HepG2 (cell line): Measurements from ENCODE around the gene PCGF2. TPM values are rescaled to one million over a fixed set of nuclear protein-coding genes. Genes with fewer than 3 reads are reported as not detected.

Experiments used
- KAT2B ChIP-seq: fragments of 150-350 bp; IDR thresholded peaks from 2 replicates; pipeline ENCODE4 v1.6.1; 2014; ENCODE audit warnings: low read depth, low read length, borderline replicate concordance
- RFXANK ChIP-seq: IDR thresholded peaks from 2 replicates; pipeline ENCODE4 v1.6.1; 2016
- TARDBP ChIP-seq: sonication (generic); formaldehyde crosslinking; IDR thresholded peaks from 2 replicates; pipeline ENCODE4 v1.8.0; 2022; ENCODE audit warnings: mild to moderate bottlenecking, missing genetic modification reagents
- ZIK1 ChIP-seq: sonication (generic); formaldehyde crosslinking; IDR thresholded peaks from 2 replicates; pipeline ENCODE4 v1.5.0; 2020; ENCODE audit warnings: mild to moderate bottlenecking, low read depth, missing genetic modification reagents, borderline replicate concordance
- ZKSCAN1 ChIP-seq: fragments of 150-350 bp; IDR thresholded peaks from 2 replicates; pipeline ENCODE4 v1.6.1; 2014; ENCODE audit warnings: low read length
- polyA plus RNA-seq, 8 experiments: library from polyadenylated mRNA; depleted of rRNA in 3 of 8; stranded (reverse) in 7 of 8; unstranded in 1 of 8; fragments of >200 nt; fragmentation: Illumina TruSeq in 4 of 8; extraction: Trizol in 4 of 8; gene quantifications; 2 replicates each; pipeline versions ENCODE4 v1.2.1 to v1.2.3, GENCODE V29; 2011 to 2016; ENCODE audit warnings: low read depth in 4 of 8, missing spikeins in 1 of 8, mixed read lengths in 1 of 8; ENCODE audit not compliant: insufficient read depth in 1 of 8
- total RNA-seq, 5 experiments: library from RNA; depleted of rRNA; stranded (reverse); fragments of >200 nt; fragmentation: Illumina TruSeq; extraction: Trizol; gene quantifications; 2 replicates each; pipeline ENCODE4 v1.2.3, GENCODE V29; 2016; ENCODE audit warnings: low read depth in 1 of 5
- TF ChIP-seq, protein P1 (sequence below), 2 experiments: IDR thresholded peaks; 2 replicates each; pipeline ENCODE4 v1.6.1; 2011 to 2012; ENCODE audit warnings: low read length in 2 of 2, borderline replicate concordance in 1 of 2, low read depth in 1 of 2, mild to moderate bottlenecking in 1 of 2, moderate library complexity in 1 of 2
- TF ChIP-seq, protein P2 (sequence below): sonication (generic); formaldehyde crosslinking; IDR thresholded peaks from 2 replicates; pipeline ENCODE4 v1.4.0; 2020; ENCODE audit warnings: missing genetic modification reagents, borderline replicate concordance
- TF ChIP-seq, protein P3 (sequence below): sonication (generic); formaldehyde crosslinking; IDR thresholded peaks from 2 replicates; pipeline ENCODE4 v1.4.0; 2020; ENCODE audit warnings: missing genetic modification reagents
- TF ChIP-seq, protein P4 (sequence below), 2 experiments: sonication (generic) in 1 of 2; formaldehyde crosslinking in 1 of 2; IDR thresholded peaks; 2 replicates each; pipeline versions ENCODE4 v1.6.1 to v1.9.0; 2014 to 2022; ENCODE audit warnings: antibody characterized with exemption in 1 of 2, borderline replicate concordance in 1 of 2, inconsistent platforms in 1 of 2, low read depth in 1 of 2, missing genetic modification reagents in 1 of 2
- TF ChIP-seq, protein P5 (sequence below): sonication (generic); formaldehyde crosslinking; IDR thresholded peaks from 2 replicates; pipeline ENCODE4 v1.9.0; 2021; ENCODE audit warnings: missing genetic modification reagents, mild to moderate bottlenecking, borderline replicate concordance

PCGF2 gene
- total and polyA plus RNA-seq, 2 of the 13 experiments (the other 11 are each of a cell fraction or from before 2014, with no cell fraction given): 11.6 to 29.4 TPM

DNA sequence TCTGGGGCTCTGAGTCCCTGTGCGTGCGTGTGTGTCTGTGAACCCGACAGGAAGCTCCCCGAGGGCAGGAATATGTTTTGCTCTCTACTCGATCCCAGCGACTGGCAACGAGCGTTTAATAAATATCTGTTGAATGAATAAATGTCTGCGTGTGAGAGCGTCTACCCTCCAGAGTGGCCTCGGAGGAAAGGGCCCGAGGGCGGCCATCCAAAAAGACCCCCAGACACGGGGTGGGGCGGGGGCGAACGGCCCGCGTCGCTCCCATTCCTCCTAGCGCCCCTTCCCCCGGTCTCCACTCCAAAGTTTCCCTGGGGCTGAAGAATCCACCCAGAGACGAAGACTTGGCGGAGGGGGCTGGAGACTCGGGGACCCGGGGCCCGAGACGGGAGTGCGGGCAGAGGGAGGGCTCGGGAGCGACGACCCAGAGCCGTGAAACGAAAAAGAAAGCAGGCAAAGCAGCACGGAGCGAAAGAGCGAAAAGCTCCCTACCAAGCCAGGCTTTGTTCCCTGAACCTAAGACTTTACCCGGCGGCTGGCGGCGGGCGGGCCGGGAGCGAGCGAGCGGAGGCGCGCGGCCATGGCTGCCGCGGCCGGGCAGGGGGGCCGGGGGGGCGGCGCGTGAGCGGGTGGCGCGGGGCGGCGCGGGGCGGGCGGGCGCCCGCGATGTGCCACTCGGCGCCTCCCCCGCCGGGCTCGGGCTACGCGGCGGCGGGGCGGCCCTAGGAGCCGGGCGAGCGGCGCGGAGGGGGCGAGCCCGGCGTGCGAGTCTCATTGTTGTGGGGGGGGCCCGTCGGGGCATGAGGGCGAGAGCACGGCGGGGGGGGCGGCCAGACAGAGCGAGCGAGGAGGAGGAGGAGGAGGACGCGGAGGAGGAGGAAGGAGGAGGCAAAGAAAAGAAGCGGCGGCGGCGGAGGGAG lies 43.3 kb downstream of the PCGF2 start, which contains the start of gene MLLT6 (continued):
- TF ChIP-seq, protein P1, sequence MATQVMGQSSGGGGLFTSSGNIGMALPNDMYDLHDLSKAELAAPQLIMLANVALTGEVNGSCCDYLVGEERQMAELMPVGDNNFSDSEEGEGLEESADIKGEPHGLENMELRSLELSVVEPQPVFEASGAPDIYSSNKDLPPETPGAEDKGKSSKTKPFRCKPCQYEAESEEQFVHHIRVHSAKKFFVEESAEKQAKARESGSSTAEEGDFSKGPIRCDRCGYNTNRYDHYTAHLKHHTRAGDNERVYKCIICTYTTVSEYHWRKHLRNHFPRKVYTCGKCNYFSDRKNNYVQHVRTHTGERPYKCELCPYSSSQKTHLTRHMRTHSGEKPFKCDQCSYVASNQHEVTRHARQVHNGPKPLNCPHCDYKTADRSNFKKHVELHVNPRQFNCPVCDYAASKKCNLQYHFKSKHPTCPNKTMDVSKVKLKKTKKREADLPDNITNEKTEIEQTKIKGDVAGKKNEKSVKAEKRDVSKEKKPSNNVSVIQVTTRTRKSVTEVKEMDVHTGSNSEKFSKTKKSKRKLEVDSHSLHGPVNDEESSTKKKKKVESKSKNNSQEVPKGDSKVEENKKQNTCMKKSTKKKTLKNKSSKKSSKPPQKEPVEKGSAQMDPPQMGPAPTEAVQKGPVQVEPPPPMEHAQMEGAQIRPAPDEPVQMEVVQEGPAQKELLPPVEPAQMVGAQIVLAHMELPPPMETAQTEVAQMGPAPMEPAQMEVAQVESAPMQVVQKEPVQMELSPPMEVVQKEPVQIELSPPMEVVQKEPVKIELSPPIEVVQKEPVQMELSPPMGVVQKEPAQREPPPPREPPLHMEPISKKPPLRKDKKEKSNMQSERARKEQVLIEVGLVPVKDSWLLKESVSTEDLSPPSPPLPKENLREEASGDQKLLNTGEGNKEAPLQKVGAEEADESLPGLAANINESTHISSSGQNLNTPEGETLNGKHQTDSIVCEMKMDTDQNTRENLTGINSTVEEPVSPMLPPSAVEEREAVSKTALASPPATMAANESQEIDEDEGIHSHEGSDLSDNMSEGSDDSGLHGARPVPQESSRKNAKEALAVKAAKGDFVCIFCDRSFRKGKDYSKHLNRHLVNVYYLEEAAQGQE (IDR thresholded peaks at IDR 0.05; ENCODE audit: borderline replicate concordance in 1 of 2, low read depth in 1 of 2, low read length in 2 of 2): no peak
- TF ChIP-seq TARDBP (CRISPR knock-in tag) (peak; percentile 7), RFXANK (no peak), ZIK1 (CRISPR knock-in tag) (no peak), ZKSCAN1 (0 out of 2 replicates have a peak, but pooled peaks have one; percentile 26), KAT2B (no peak)
- TF ChIP-seq, protein P2, sequence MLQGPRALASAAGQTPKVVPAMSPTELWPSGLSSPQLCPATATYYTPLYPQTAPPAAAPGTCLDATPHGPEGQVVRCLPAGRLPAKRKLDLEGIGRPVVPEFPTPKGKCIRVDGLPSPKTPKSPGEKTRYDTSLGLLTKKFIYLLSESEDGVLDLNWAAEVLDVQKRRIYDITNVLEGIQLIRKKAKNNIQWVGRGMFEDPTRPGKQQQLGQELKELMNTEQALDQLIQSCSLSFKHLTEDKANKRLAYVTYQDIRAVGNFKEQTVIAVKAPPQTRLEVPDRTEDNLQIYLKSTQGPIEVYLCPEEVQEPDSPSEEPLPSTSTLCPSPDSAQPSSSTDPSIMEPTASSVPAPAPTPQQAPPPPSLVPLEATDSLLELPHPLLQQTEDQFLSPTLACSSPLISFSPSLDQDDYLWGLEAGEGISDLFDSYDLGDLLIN (CRISPR knock-in tag): 0 out of 2 replicates have a peak, but pooled peaks have one; percentile 32
- TF ChIP-seq, protein P3, sequence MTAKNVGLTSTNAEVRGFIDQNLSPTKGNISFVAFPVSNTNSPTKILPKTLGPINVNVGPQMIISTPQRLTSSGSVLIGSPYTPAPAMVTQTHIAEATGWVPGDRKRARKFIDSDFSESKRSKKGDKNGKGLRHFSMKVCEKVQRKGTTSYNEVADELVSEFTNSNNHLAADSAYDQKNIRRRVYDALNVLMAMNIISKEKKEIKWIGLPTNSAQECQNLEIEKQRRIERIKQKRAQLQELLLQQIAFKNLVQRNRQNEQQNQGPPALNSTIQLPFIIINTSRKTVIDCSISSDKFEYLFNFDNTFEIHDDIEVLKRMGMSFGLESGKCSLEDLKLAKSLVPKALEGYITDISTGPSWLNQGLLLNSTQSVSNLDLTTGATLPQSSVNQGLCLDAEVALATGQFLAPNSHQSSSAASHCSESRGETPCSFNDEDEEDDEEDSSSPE (CRISPR knock-in tag): 0 out of 2 replicates have a peak, but pooled peaks have one; percentile 19
- TF ChIP-seq, protein P4, sequence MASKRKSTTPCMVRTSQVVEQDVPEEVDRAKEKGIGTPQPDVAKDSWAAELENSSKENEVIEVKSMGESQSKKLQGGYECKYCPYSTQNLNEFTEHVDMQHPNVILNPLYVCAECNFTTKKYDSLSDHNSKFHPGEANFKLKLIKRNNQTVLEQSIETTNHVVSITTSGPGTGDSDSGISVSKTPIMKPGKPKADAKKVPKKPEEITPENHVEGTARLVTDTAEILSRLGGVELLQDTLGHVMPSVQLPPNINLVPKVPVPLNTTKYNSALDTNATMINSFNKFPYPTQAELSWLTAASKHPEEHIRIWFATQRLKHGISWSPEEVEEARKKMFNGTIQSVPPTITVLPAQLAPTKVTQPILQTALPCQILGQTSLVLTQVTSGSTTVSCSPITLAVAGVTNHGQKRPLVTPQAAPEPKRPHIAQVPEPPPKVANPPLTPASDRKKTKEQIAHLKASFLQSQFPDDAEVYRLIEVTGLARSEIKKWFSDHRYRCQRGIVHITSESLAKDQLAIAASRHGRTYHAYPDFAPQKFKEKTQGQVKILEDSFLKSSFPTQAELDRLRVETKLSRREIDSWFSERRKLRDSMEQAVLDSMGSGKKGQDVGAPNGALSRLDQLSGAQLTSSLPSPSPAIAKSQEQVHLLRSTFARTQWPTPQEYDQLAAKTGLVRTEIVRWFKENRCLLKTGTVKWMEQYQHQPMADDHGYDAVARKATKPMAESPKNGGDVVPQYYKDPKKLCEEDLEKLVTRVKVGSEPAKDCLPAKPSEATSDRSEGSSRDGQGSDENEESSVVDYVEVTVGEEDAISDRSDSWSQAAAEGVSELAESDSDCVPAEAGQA (IDR thresholded peaks at IDR 0.05; ENCODE audit: low read depth): no peak
- TF ChIP-seq, protein P4 (CRISPR knock-in tag; IDR thresholded peaks at IDR 0.05; ENCODE audit: borderline replicate concordance): peak; percentile 23; the same call in 1 of the 2 replicates
- TF ChIP-seq, protein P5, sequence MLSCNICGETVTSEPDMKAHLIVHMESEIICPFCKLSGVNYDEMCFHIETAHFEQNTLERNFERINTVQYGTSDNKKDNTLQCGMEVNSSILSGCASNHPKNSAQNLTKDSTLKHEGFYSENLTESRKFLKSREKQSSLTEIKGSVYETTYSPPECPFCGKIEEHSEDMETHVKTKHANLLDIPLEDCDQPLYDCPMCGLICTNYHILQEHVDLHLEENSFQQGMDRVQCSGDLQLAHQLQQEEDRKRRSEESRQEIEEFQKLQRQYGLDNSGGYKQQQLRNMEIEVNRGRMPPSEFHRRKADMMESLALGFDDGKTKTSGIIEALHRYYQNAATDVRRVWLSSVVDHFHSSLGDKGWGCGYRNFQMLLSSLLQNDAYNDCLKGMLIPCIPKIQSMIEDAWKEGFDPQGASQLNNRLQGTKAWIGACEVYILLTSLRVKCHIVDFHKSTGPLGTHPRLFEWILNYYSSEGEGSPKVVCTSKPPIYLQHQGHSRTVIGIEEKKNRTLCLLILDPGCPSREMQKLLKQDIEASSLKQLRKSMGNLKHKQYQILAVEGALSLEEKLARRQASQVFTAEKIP: no peak
